MM.1S (cell line): Measurements from ENCODE around the gene PCLO.

ENCODE experiments used
- DNase-seq: peaks from one replicate; pipeline ENCODE4 v3.0.0-alpha.2; 2015
- H2AFZ ChIP-seq: fragments of 300-600 bp; sonication (generic); 2 replicates; pipeline ENCODE4 v1.6.0; 2016; ENCODE audit warnings: antibody characterized with exemption, low read length
- H3F3A ChIP-seq: fragments of 300-600 bp; sonication (generic); 2 replicates; pipeline ENCODE4 v1.6.1; 2016; ENCODE audit warnings: mild to moderate bottlenecking, antibody characterized with exemption, low read length, moderate library complexity, mixed read lengths; ENCODE audit not compliant: insufficient read depth
- H3K27ac ChIP-seq: fragments of 300-600 bp; sonication (generic); 2 replicates; pipeline ENCODE4 v1.5.1; 2016; ENCODE audit warnings: mild to moderate bottlenecking, low read length
- H3K27me3 ChIP-seq: fragments of 300-600 bp; sonication (generic); replicated peaks from 2 replicates; pipeline ENCODE4 v1.6.0; 2016; ENCODE audit warnings: low read length; ENCODE audit not compliant: insufficient read depth
- H3K36me3 ChIP-seq: fragments of 300-600 bp; sonication (generic); replicated peaks from 2 replicates; pipeline ENCODE4 v1.6.1; 2016; ENCODE audit warnings: mild to moderate bottlenecking, low read length, mixed read lengths; ENCODE audit not compliant: insufficient read depth
- H3K4me1 ChIP-seq: fragments of 300-600 bp; sonication (generic); 2 replicates; pipeline ENCODE4 v1.6.1; 2016; ENCODE audit warnings: low read length, mixed read lengths
- H3K4me2 ChIP-seq: fragments of 300-600 bp; sonication (generic); 2 replicates; pipeline ENCODE4 v1.6.0; 2016; ENCODE audit warnings: low read depth, low read length
- H3K4me3 ChIP-seq: fragments of 300-600 bp; sonication (generic); 2 replicates; pipeline ENCODE4 v1.5.1; 2016; ENCODE audit warnings: low read length, mixed read lengths
- H3K79me2 ChIP-seq: fragments of 300-600 bp; sonication (generic); 2 replicates; pipeline ENCODE4 v1.6.1; 2016; ENCODE audit warnings: mixed run types, low read length, mixed read lengths
- H3K9ac ChIP-seq: fragments of 300-600 bp; sonication (generic); 2 replicates; pipeline ENCODE4 v1.6.1; 2016; ENCODE audit warnings: low read length, mixed read lengths
- H3K9me2 ChIP-seq: fragments of 300-600 bp; sonication (generic); replicated peaks from 2 replicates; pipeline ENCODE4 v1.6.1; 2016; ENCODE audit warnings: mild to moderate bottlenecking, low read length, mixed read lengths; ENCODE audit not compliant: insufficient read depth
- H3K9me3 ChIP-seq: fragments of 300-600 bp; sonication (generic); replicated peaks from 2 replicates; pipeline ENCODE4 v1.6.1; 2016; ENCODE audit warnings: mild to moderate bottlenecking, low read length, mixed read lengths; ENCODE audit not compliant: insufficient read depth
- H4K20me1 ChIP-seq: fragments of 300-600 bp; sonication (generic); 2 replicates; pipeline ENCODE4 v1.6.1; 2016; ENCODE audit warnings: mild to moderate bottlenecking, low read length, moderate library complexity, mixed read lengths; ENCODE audit not compliant: insufficient read depth
- CTCF ChIP-seq: fragments of 300-600 bp; sonication (generic); IDR thresholded peaks from 2 replicates; pipeline ENCODE4 v1.5.1; 2016; ENCODE audit warnings: antibody characterized with exemption, low read length, mixed read lengths
- EZH2 ChIP-seq: fragments of 300-600 bp; sonication (generic); optimal IDR thresholded peaks from 2 replicates; pipeline ENCODE3; 2017; ENCODE audit warnings: low read depth, mild to moderate bottlenecking, antibody characterized with exemption, low read length, mixed read lengths
- EZH2phosphoT487 ChIP-seq: fragments of 300-600 bp; sonication (generic); IDR thresholded peaks from 2 replicates; pipeline ENCODE4 v1.6.1; 2018; ENCODE audit warnings: antibody characterized with exemption, low read length

The PCLO gene

GRCh38 chr7:83014546-83014945 lies 148.1 kb downstream of the PCLO start:
- no peaks in the 10 kb centered on the region for H3K27me3 ChIP-seq
- TF ChIP-seq EZH2phosphoT487, result no peak
- TF ChIP-seq CTCF, result no peak
- no peak for TF ChIP-seq EZH2
- no peaks in the 10 kb centered on the region for H3K79me2 ChIP-seq
- H3K4me2 ChIP-seq, result no peak overlapping the region
- no peaks in the 10 kb centered on the region for H3K36me3 ChIP-seq
- H3K9me3 ChIP-seq, result no peaks in the 10 kb centered on the region
- H4K20me1 ChIP-seq, result no peaks in the 10 kb centered on the region
- no peak overlapping the region for H3K27ac ChIP-seq
- H3K4me3 ChIP-seq, result no peak overlapping the region
- H3K9ac ChIP-seq, result no peak overlapping the region
- H2AFZ ChIP-seq, result no peak overlapping the region
- H3F3A ChIP-seq, result no peaks in the 10 kb centered on the region
- no peaks in the 10 kb centered on the region for H3K4me1 ChIP-seq
- no peaks in the 10 kb centered on the region for H3K9me2 ChIP-seq
- DNase-seq, result no peak

GRCh38 chr7:83011954-83012353 lies 150.7 kb downstream of the PCLO start:
- DNase-seq, result no peak
- TF ChIP-seq EZH2phosphoT487, result no peak
- TF ChIP-seq CTCF, result no peak
- TF ChIP-seq EZH2, result no peak
- Histone ChIP-seq H4K20me1 (no peaks in the 10 kb centered on the region), H3K36me3 (no peaks in the 10 kb centered on the region), H2AFZ (no peak overlapping the region), H3K27ac (no peak overlapping the region), H3K79me2 (no peaks in the 10 kb centered on the region), H3K4me3 (no peak overlapping the region), H3K9me3 (no peaks in the 10 kb centered on the region), H3K27me3 (no peaks in the 10 kb centered on the region), H3K9ac (no peak overlapping the region), H3F3A (no peaks in the 10 kb centered on the region), H3K4me1 (no peaks in the 10 kb centered on the region), H3K9me2 (no peaks in the 10 kb centered on the region), H3K4me2 (no peak overlapping the region)

- no peaks in the 10 kb centered on the region for H3K9me3 ChIP-seq
- no peak overlapping the region for H3K4me3 ChIP-seq
- no peaks in the 10 kb centered on the region for H3K4me1 ChIP-seq
- peak; percentile 38 for DNase-seq
- no peak overlapping the region for H3K4me2 ChIP-seq
- H3K27ac ChIP-seq, result no peak overlapping the region
- H3K79me2 ChIP-seq, result no peaks in the 10 kb centered on the region
- no peak for TF ChIP-seq EZH2phosphoT487
- TF ChIP-seq CTCF, result peak; percentile 16; the same call in 1 of the 2 replicates
- TF ChIP-seq EZH2, result no peak
- no peak overlapping the region for H2AFZ ChIP-seq
- H3K36me3 ChIP-seq, result no peaks in the 10 kb centered on the region
- H3K9me2 ChIP-seq, result no peaks in the 10 kb centered on the region
- H3F3A ChIP-seq, result no peaks in the 10 kb centered on the region
- H3K9ac ChIP-seq, result no peak overlapping the region
- no peaks in the 10 kb centered on the region for H3K27me3 ChIP-seq
- H4K20me1 ChIP-seq, result no peaks in the 10 kb centered on the region
Measured at GRCh38 chr7:83005410-83005809, 157.3 kb downstream of the PCLO start.
